HepG2 (cell line): ENCODE measurements around the gene FANK1. TPM values are rescaled to one million over a fixed set of nuclear protein-coding genes. Genes with fewer than 3 reads are reported as not detected.

Source experiments
- BORCS8-MEF2B ChIP-seq: sonication (generic); formaldehyde crosslinking; IDR thresholded peaks from 2 replicates; pipeline ENCODE4 v1.8.0; 2022; ENCODE audit warnings: mild to moderate bottlenecking, missing genetic modification reagents
- GABPB1 ChIP-seq: IDR thresholded peaks from 2 replicates; pipeline ENCODE4 v1.6.1; 2016; ENCODE audit warnings: mild to moderate bottlenecking, missing genetic modification reagents, moderate library complexity, missing compliant biosample characterization
- GATAD1 ChIP-seq: IDR thresholded peaks from 2 replicates; pipeline ENCODE4 v1.6.1; 2016; ENCODE audit warnings: missing genetic modification reagents, missing compliant biosample characterization
- HDAC2 ChIP-seq: sonication (generic); formaldehyde crosslinking; IDR thresholded peaks from 2 replicates; pipeline ENCODE4 v1.4.0; 2020; ENCODE audit warnings: missing genetic modification reagents
- HOXA5 ChIP-seq: sonication (generic); formaldehyde crosslinking; IDR thresholded peaks from 2 replicates; pipeline ENCODE4 v1.4.0; 2020; ENCODE audit warnings: missing genetic modification reagents
- HOXD1 ChIP-seq: sonication (generic); formaldehyde crosslinking; IDR thresholded peaks from 2 replicates; pipeline ENCODE4 v1.5.0; 2020; ENCODE audit warnings: missing genetic modification reagents
- KLF6 ChIP-seq: IDR thresholded peaks from 2 replicates; pipeline ENCODE4 v1.8.0; 2016; ENCODE audit warnings: missing biosample characterization, missing genetic modification reagents
- MIXL1 ChIP-seq: IDR thresholded peaks from 2 replicates; pipeline ENCODE4 v1.6.1; 2016
- MXD4 ChIP-seq: IDR thresholded peaks from 2 replicates; pipeline ENCODE4 v1.6.1; 2016; ENCODE audit warnings: mild to moderate bottlenecking, missing biosample characterization, missing genetic modification reagents
- NFKBIZ ChIP-seq: IDR thresholded peaks from 2 replicates; pipeline ENCODE4 v1.6.1; 2018; ENCODE audit warnings: missing genetic modification reagents, missing compliant biosample characterization
- RARA ChIP-seq: IDR thresholded peaks from 2 replicates; pipeline ENCODE4 v1.6.1; 2016; ENCODE audit warnings: missing genetic modification reagents, missing compliant biosample characterization
- RFX3 ChIP-seq: IDR thresholded peaks from 2 replicates; pipeline ENCODE4 v1.6.1; 2016; ENCODE audit warnings: missing biosample characterization, missing genetic modification reagents
- SALL1 ChIP-seq: sonication (generic); formaldehyde crosslinking; IDR thresholded peaks from 2 replicates; pipeline ENCODE4 v1.8.0; 2022; ENCODE audit warnings: mild to moderate bottlenecking, missing genetic modification reagents
- SALL2 ChIP-seq: sonication (generic); formaldehyde crosslinking; IDR thresholded peaks from 2 replicates; pipeline ENCODE4 v1.8.1; 2023; ENCODE audit warnings: mild to moderate bottlenecking, missing genetic modification reagents, inconsistent platforms
- TBX2 ChIP-seq: sonication (generic); formaldehyde crosslinking; IDR thresholded peaks from 2 replicates; pipeline ENCODE4 v1.5.0; 2020; ENCODE audit warnings: missing genetic modification reagents, mild to moderate bottlenecking, borderline replicate concordance
- TBX3 ChIP-seq: fragments of 450-650 bp; IDR thresholded peaks from 2 replicates; pipeline ENCODE4 v1.6.1; 2017; ENCODE audit warnings: antibody characterized with exemption, mild to moderate bottlenecking, inconsistent platforms, borderline replicate concordance
- TCF7L2 ChIP-seq: IDR thresholded peaks from 2 replicates; pipeline ENCODE4 v1.6.1; 2011; ENCODE audit warnings: mild to moderate bottlenecking, low read depth, low read length, moderate library complexity
- TEAD3 ChIP-seq: optimal IDR thresholded peaks from 2 replicates; pipeline ENCODE3; 2016; ENCODE audit warnings: borderline replicate concordance
- THAP11 ChIP-seq: IDR thresholded peaks from 2 replicates; pipeline ENCODE4 v1.6.1; 2016; ENCODE audit warnings: missing biosample characterization, missing genetic modification reagents
- YEATS4 ChIP-seq: sonication (generic); formaldehyde crosslinking; IDR thresholded peaks from 2 replicates; pipeline ENCODE4 v1.4.0; 2020; ENCODE audit warnings: missing genetic modification reagents, borderline replicate concordance
- YY1 ChIP-seq: IDR thresholded peaks from 2 replicates; pipeline ENCODE4 v1.6.1; 2011; ENCODE audit warnings: low read length, low read depth, moderate library complexity, mild to moderate bottlenecking; ENCODE audit not compliant: insufficient read depth, insufficient replicate concordance
- ZNF264 ChIP-seq: sonication (generic); formaldehyde crosslinking; IDR thresholded peaks from 2 replicates; pipeline ENCODE4 v1.4.0; 2020; ENCODE audit warnings: missing genetic modification reagents
- ZNF382 ChIP-seq: sonication (generic); formaldehyde crosslinking; IDR thresholded peaks from 2 replicates; pipeline ENCODE4 v1.5.0; 2020; ENCODE audit warnings: missing genetic modification reagents, mild to moderate bottlenecking, borderline replicate concordance
- ZNF772 ChIP-seq: sonication (generic); formaldehyde crosslinking; IDR thresholded peaks from 2 replicates; pipeline ENCODE4 v1.5.0; 2020; ENCODE audit warnings: mild to moderate bottlenecking, missing genetic modification reagents
- polyA plus RNA-seq, 8 experiments: library from polyadenylated mRNA; depleted of rRNA in 3 of 8; stranded (reverse) in 7 of 8; unstranded in 1 of 8; fragments of >200 nt; fragmentation: Illumina TruSeq in 4 of 8; extraction: Trizol in 4 of 8; gene quantifications; 2 replicates each; pipeline versions ENCODE4 v1.2.1 to v1.2.3, GENCODE V29; 2011 to 2016; ENCODE audit warnings: low read depth in 4 of 8, missing spikeins in 1 of 8, mixed read lengths in 1 of 8; ENCODE audit not compliant: insufficient read depth in 1 of 8
- total RNA-seq, 5 experiments: library from RNA; depleted of rRNA; stranded (reverse); fragments of >200 nt; fragmentation: Illumina TruSeq; extraction: Trizol; gene quantifications; 2 replicates each; pipeline ENCODE4 v1.2.3, GENCODE V29; 2016; ENCODE audit warnings: low read depth in 1 of 5
- TF ChIP-seq, protein P1 (sequence below): sonication (generic); formaldehyde crosslinking; conservative IDR thresholded peaks from 2 replicates; pipeline ENCODE4 v1.8.0; 2022; ENCODE audit warnings: mild to moderate bottlenecking, moderate library complexity, missing genetic modification reagents
- TF ChIP-seq, protein P2 (sequence below): sonication (generic); formaldehyde crosslinking; IDR thresholded peaks from 2 replicates; pipeline ENCODE4 v1.4.0; 2020; ENCODE audit warnings: mild to moderate bottlenecking, missing genetic modification reagents

Gene FANK1
- total and polyA plus RNA-seq, 2 of the 13 experiments (the other 11 are each of a cell fraction or from before 2014, with no cell fraction given), result 0.22 TPM; not detected in 1

DNA sequence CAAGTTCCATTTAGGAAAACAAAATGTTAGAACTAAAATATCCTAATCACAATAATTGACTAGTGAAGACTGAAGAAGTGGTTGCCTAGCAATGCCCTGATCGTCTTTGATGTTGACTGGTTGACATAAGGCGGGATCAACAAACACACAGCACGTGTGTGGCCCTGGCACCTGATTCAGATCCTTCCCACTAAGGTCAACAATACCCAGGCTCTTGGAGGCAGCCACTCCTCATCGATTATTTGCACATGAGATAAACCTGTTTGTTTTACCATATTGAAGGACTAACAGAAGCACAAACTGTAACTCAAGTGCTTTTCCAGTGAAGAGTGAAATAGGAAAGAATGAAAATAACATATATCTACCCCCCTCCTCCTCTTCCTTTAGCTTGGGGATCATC lies 15.6 kb downstream of the FANK1 start (continued):
- TF ChIP-seq, protein P1, sequence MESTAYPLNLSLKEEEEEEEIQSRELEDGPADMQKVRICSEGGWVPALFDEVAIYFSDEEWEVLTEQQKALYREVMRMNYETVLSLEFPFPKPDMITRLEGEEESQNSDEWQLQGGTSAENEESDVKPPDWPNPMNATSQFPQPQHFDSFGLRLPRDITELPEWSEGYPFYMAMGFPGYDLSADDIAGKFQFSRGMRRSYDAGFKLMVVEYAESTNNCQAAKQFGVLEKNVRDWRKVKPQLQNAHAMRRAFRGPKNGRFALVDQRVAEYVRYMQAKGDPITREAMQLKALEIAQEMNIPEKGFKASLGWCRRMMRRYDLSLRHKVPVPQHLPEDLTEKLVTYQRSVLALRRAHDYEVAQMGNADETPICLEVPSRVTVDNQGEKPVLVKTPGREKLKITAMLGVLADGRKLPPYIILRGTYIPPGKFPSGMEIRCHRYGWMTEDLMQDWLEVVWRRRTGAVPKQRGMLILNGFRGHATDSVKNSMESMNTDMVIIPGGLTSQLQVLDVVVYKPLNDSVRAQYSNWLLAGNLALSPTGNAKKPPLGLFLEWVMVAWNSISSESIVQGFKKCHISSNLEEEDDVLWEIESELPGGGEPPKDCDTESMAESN (CRISPR knock-in tag), result 0 out of 2 replicates have a peak, but pooled peaks have one; percentile 25
- TF ChIP-seq SALL1 (CRISPR knock-in tag) (peak; percentile 69), MXD4 (CRISPR knock-in tag) (no peak), GATAD1 (CRISPR knock-in tag) (no peak), RARA (CRISPR knock-in tag) (peak; percentile 69), THAP11 (CRISPR knock-in tag) (peak; percentile 49; the same call in 1 of the 2 replicates), GABPB1 (CRISPR knock-in tag) (peak; percentile 21; the same call in 1 of the 2 replicates), ZNF772 (CRISPR knock-in tag) (0 out of 2 replicates have a peak, but pooled peaks have one; percentile 32), HDAC2 (CRISPR knock-in tag) (peak; percentile 82), TBX3 (peak; percentile 95), HOXA5 (CRISPR knock-in tag) (0 out of 2 replicates have a peak, but pooled peaks have one; percentile 58), HOXD1 (CRISPR knock-in tag) (peak; percentile 34; the same call in 1 of the 2 replicates), TBX2 (CRISPR knock-in tag) (peak; percentile 81), BORCS8-MEF2B (CRISPR knock-in tag) (peak; percentile 60; the same call in 1 of the 2 replicates), RFX3 (CRISPR knock-in tag) (peak; percentile 51), ZNF382 (CRISPR knock-in tag) (no peak), SALL2 (CRISPR knock-in tag) (no peak), ZNF264 (CRISPR knock-in tag) (peak; percentile 42; the same call in 1 of the 2 replicates), TCF7L2 (peak; percentile 67), YEATS4 (CRISPR knock-in tag) (no peak), YY1 (no peak), KLF6 (CRISPR knock-in tag) (peak; percentile 58; the same call in 1 of the 2 replicates), TEAD3 (CRISPR knock-in tag) (peak; percentile 14), MIXL1 (CRISPR knock-in tag) (0 out of 2 replicates have a peak, but pooled peaks have one; percentile 37), NFKBIZ (0 out of 2 replicates have a peak, but pooled peaks have one; percentile 58)
- TF ChIP-seq, protein P2, sequence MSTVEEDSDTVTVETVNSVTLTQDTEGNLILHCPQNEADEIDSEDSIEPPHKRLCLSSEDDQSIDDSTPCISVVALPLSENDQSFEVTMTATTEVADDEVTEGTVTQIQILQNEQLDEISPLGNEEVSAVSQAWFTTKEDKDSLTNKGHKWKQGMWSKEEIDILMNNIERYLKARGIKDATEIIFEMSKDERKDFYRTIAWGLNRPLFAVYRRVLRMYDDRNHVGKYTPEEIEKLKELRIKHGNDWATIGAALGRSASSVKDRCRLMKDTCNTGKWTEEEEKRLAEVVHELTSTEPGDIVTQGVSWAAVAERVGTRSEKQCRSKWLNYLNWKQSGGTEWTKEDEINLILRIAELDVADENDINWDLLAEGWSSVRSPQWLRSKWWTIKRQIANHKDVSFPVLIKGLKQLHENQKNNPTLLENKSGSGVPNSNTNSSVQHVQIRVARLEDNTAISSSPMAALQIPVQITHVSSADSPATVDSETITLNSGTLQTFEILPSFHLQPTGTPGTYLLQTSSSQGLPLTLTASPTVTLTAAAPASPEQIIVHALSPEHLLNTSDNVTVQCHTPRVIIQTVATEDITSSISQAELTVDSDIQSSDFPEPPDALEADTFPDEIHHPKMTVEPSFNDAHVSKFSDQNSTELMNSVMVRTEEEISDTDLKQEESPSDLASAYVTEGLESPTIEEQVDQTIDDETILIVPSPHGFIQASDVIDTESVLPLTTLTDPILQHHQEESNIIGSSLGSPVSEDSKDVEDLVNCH (CRISPR knock-in tag), result no peak
